Keratinocyte (primary cell): ENCODE results near the gene GNB3.
"Not testable (repeated sequence)": the region's sequence is repeated elsewhere in the genome, so short reads cannot be mapped to it uniquely, and the experiment has no call there.

Experiments
- EZH2 ChIP-seq: IDR thresholded peaks from one replicate; pipeline ENCODE4 v1.6.1; 2012; ENCODE audit warnings: inconsistent platforms, mild to moderate bottlenecking, low read length, moderate library complexity
- TF ChIP-seq, protein P1 (sequence below), 3 experiments: IDR thresholded peaks in 1 of 3; conservative IDR thresholded peaks in 1 of 3; optimal IDR thresholded peaks in 1 of 3; 2 replicates in 2 of 3; 3 replicates in 1 of 3; pipeline versions ENCODE3 to v1.5.1; 2011; ENCODE audit warnings: low read length in 3 of 3, mild to moderate bottlenecking in 3 of 3, moderate library complexity in 2 of 3, control low read depth in 1 of 3, inconsistent platforms in 1 of 3; ENCODE audit not compliant: insufficient read depth in 2 of 3; ENCODE audit errors: extremely low read depth in 1 of 3

DNA sequence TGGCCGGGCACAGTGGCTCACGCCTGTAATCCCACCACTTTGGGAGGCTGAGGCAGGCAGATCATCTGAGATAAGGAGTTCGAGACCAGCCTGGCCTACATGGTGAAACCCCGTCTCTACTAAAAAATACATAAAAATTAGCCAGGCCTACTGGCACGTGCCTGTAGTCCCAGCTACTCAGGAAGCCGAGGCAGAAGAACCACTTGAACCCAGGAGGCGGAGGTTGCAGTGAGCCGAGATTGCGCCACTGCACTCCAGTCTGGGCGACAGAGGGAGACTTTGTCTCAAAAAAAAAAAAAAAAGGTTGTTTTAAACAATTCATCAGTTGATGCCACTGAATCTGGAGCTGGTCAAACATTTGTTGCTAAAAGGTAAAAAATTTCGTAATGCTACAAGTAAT, 39.1 kb downstream of the GNB3 start:
- TF ChIP-seq EZH2: not testable (repeated sequence)
- TF ChIP-seq, protein P1, sequence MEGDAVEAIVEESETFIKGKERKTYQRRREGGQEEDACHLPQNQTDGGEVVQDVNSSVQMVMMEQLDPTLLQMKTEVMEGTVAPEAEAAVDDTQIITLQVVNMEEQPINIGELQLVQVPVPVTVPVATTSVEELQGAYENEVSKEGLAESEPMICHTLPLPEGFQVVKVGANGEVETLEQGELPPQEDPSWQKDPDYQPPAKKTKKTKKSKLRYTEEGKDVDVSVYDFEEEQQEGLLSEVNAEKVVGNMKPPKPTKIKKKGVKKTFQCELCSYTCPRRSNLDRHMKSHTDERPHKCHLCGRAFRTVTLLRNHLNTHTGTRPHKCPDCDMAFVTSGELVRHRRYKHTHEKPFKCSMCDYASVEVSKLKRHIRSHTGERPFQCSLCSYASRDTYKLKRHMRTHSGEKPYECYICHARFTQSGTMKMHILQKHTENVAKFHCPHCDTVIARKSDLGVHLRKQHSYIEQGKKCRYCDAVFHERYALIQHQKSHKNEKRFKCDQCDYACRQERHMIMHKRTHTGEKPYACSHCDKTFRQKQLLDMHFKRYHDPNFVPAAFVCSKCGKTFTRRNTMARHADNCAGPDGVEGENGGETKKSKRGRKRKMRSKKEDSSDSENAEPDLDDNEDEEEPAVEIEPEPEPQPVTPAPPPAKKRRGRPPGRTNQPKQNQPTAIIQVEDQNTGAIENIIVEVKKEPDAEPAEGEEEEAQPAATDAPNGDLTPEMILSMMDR (optimal IDR thresholded peaks at IDR 0.05 in 1 of 3, IDR thresholded peaks at IDR 0.05 in 1 of 3, conservative IDR thresholded peaks at IDR 0.05 in 1 of 3; ENCODE audit: extremely low read depth in 1 of 3, insufficient read depth in 2 of 3, low read length in 3 of 3): not testable (repeated sequence)
